A549 treated with Hydrocortisone at 1 μM for 4 hours (cell line): Measurements from ENCODE around the gene SCFD2. TPM values are rescaled to one million over a fixed set of nuclear protein-coding genes. Genes with fewer than 3 reads are reported as not detected.

ENCODE experiments used
- total RNA-seq: library from RNA; stranded (reverse); fragments of 200-300 nt; extraction: Qiagen RNA extraction; gene quantifications from 5 replicates; pipeline ENCODE4 v1.2.3, GENCODE V29; 2022

The SCFD2 gene
- 6.1 to 7.0 TPM (median 6.6 TPM) in 5 replicates for total RNA-seq

DNA sequence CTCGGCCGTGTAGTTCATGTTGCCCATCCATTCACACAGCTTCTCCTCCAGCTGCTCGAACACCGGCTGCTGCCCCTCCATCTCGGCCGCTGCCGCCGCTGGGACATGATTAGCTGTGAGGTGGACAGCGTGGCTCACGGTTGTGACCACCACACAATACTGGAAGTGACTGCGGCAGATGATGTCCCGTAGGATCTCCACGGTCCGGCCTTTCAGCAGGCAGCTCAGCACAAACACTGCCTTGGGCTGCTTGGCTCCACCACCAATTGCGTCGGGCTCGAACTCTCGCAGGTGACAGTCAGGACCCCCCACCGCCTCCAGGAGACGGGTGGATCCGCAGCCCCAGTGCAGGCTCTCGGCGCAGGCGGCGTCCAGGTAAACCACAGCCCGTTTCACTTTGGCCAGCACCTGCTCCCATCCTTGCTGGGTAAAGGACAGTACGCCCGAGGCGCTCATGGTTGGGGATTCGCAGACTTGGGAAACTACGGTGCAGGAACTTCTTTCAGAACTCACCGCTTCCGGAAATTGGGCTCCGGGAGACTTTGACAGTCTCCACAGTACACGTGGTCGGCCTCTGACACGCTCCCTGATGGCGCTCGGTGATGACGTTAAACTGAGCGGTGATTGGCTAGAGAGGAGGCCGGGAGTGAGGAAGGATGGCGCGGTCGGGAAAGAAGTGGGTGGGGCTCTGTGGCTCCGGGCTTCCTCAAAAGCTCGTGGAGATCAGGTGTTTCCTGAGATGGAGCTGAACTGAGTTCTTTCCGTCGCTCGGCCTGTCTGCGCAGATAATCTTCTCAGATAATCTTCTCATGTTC is at the start of gene SCFD2:
Gene SCFD2 (minus strand): TSS at position 576 of the 815 bp plus-strand sequence.

DNA sequence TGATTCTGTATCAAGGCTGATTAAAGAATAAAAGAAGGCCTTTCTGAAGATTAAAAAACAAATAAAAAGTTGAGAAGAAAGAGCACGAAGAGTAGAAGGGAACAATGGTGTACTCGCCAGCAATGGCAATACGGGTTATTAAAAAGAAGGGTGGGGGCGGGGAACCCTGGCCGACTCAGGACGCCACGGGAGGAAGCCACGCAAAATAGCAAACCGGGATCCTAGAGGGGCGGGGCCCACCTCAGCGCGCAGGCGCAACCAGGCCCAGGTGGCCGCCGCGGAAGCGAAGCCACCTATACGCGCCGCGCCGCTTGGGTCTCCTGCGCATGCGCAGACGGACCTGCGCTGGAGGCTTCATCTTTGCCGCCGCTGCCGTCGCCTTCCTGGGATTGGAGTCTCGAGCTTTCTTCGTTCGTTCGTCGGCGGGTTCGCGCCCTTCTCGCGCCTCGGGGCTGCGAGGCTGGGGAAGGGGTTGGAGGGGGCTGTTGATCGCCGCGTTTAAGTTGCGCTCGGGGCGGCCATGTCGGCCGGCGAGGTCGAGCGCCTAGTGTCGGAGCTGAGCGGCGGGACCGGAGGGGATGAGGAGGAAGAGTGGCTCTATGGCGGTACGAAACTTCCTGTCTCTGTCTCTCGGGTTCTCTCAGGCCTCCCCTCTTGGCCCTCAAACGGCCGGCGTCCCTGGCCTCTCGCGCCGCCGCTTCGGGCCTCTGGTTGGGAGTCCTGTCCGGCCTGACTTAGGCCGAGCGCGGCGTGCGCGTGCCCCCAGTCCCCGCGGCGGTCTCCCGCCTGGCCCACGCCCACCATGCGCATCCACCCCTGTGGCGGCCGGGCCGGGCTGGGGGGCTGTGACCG is 11.7 kb upstream of the SCFD2 start, which contains the start of gene FIP1L1:
Gene FIP1L1 (plus strand): TSS at position 323 of the 852 bp plus-strand sequence. CDS start 198 bp downstream, at position 521.

DNA sequence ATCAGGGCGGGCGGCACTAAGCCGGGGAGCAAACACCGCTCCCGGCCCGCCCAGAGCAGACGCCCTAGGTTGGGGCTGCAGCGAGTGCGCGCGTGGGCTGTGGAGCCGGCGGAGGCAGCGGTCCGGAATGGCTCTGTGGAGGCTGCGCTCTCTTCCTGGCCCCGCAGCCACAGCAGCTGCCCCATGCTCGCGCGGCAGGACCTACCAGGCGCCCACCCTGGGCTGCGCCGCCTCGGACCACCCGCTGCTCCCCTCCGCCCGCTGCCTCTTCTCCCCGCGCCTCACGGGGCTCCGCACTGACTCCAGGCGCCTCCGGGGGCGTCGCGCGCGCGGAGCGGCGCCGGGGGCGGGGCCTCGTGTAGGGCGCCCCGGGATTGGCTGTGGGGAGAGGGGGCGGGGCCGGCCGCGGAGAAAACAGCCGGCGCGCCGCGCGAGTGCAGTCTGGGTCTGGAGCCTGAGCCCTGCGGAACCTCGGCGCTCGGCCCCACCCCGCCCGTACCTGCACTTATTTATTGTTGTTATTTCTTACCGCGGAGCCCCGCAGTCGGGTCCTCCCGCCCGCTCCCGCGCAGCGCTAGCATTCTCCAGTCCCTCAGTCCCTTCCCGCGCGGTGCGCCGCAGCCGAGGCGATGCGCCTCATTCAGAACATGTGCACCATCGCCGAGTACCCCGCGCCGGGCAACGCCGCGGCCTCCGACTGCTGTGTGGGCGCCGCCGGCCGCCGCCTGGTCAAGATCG is 503.8 kb downstream of the SCFD2 start, which contains the start of gene RASL11B:
Gene RASL11B (plus strand): TSS at position 439 of the 738 bp plus-strand sequence. CDS start 191 bp downstream, at position 630.

Other genes starting within 250 kb of the SCFD2 start
- gene FIP1L1, start 11.6 kb upstream of the SCFD2 start, total RNA-seq = 25.6 to 34.8 TPM (median 27.9 TPM) in 5 replicates
- 0.03 TPM in 2 of 5 replicates, not detected in the others for gene LNX1, start 225.4 kb upstream of the SCFD2 start, total RNA-seq